MM.1S (cell line): ENCODE measurements around the gene CBFA2T2.

ENCODE experiments used
- CTCF ChIP-seq: fragments of 300-600 bp; sonication (generic); IDR thresholded peaks from 2 replicates; pipeline ENCODE4 v1.5.1; 2016; ENCODE audit warnings: antibody characterized with exemption, low read length, mixed read lengths
- EZH2 ChIP-seq: fragments of 300-600 bp; sonication (generic); optimal IDR thresholded peaks from 2 replicates; pipeline ENCODE3; 2017; ENCODE audit warnings: low read depth, mild to moderate bottlenecking, antibody characterized with exemption, low read length, mixed read lengths

- no peak for TF ChIP-seq CTCF
- TF ChIP-seq EZH2 = no peak
These were observed 207.2 kb downstream of the CBFA2T2 start for GRCh38 chr20:33697129-33697528.
